HG03521 (cell line): ENCODE measurements around the gene PTPN12.
A peak's percentile ranks its signal among the peaks of the same experiment; 100 is the strongest.
"Not testable (repeated sequence)": the region's sequence is repeated elsewhere in the genome, so short reads cannot be mapped to it uniquely, and the experiment has no call there.

Experiments
- ATAC-seq: cut with Tn5 transposase; IDR thresholded peaks from one replicate; pipeline ENCODE4 v1.9.1; 2021; ENCODE audit warnings: mild to moderate bottlenecking, moderate library complexity; ENCODE audit not compliant: unreplicated experiment

Gene PTPN12

DNA sequence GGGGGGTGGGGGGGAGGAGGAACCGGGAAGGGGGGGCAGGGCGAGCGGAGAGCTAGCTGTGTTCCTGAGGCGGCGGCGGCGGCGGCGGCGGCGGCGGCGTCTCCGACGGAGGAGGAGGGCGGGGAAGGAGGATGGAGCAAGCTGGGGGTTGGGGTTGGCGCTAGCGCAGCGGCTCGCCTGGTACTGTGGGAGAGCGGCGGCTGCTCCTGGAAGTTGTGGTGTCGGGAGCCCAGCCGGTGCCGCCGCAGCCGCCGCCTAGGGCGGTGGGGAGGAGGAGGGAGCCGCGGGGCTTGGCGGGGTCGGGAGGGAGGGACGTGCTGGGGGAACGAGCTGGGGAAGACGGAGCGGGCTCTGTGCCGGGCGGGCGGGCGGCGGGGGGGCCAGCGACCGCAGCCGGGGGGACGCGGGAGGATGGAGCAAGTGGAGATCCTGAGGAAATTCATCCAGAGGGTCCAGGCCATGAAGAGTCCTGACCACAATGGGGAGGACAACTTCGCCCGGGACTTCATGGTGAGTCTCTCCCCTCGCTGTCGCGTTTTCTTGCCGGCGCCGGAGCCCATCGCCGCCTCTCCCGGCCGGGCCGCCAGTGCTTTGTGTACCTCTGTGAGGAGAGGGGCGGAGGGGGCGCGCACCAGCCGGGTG is at the start of gene PTPN12:
Gene PTPN12, plus strand, starts transcription at position 160 of the 642 bp plus-strand sequence. Its CDS starts 252 bp downstream, at position 412.
- peak; percentile 36 for ATAC-seq

DNA sequence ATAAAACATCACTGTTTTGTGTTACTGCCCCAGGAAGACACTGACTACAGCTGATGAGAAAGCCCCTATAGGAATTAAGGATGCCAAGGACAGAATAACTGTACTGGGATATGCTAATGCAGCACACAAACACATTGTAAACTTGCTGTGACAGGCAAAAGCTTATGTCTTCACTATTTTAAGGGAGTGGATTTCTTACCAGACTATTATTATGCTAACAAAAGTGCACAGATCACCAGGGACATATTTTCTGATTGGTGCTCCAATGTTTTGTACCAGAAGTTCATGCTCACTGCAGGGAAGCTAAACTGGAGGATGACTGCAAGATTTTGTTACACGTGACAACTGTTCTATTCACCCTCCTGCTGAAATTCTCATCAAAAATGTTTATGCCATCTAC is 48.1 kb upstream of the PTPN12 start:
- ATAC-seq, result no peak

- no peak for ATAC-seq
Observed at GRCh38 chr7:77497079-77497478, 40.0 kb upstream of the PTPN12 start.

DNA sequence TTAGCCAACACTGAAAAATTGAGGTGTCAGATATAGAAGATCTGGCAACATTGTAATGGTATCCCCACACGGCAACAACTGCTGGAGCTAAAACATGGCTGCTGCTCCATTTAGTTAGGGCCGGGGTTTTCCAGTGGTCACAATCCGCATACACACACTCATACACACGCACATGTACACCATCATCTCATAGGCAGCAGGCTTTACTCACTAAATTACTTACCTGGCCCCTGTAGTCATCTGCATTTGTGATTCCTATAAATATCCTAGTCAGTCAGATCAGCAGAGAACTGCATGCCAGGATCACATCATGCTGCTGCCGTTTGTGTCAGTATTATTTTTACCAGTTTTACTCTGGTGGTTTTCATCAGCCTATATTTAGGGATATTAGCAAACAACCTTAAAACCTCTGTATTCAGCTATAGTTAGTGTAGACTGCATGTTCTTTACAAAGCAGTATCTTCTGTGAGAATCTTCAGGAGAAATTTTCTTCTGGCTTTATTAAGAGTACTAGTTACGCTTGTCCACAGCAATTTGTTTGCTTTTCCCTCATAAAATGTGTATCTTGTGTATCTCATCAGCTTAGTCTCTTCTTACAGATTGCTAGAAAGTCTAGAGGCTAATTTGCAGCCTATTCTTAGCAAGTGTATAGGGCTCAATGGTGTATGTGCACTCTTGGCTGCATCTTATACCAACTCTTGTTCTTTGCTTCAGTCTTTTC is 38.3 kb upstream of the PTPN12 start:
- ATAC-seq, result no peak

DNA sequence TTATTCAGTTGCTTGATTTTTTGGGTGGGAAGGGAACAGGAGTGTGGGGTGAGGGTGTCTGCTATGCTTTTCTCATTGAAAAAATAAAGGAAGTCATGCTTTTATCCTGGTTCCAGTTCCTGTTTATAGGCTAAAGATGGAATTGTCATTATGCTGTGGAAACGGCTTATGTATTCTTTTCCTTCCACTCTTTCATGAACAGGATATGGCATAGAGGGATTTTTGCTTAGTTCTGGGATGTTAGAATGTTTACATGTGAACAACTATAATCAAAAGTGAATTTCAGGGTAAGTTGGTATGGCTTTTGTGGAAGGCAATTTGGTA is 35.9 kb upstream of the PTPN12 start:
- ATAC-seq, result no peak

DNA sequence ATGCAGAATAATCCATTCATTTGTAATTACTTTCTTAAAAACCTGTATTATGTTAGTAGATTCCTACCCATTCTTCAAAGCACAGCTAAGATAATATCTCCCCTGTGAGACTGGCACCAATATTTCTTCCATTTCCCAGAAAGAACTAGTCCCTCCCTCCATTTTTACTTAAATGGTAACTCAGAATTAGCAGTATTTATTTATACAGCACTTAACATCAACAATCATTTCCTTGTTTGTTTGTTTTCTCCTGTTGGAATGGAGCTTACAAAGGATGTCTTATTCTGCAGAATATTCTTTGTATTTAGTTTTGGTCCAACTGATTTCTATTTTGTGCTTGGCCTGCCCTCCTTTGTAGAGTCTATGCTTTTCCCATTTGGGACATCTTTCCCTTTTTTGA is 32.1 kb upstream of the PTPN12 start:
- no peak for ATAC-seq

GRCh38 chr7:77506899-77507298 is 30.2 kb upstream of the PTPN12 start:
- no peak for ATAC-seq

- not testable (repeated sequence) for ATAC-seq
Observed at GRCh38 chr7:77513002-77513670, 24.0 kb upstream of the PTPN12 start.

- no peak for ATAC-seq
Observed at GRCh38 chr7:77516085-77516484, 21.0 kb upstream of the PTPN12 start.

DNA sequence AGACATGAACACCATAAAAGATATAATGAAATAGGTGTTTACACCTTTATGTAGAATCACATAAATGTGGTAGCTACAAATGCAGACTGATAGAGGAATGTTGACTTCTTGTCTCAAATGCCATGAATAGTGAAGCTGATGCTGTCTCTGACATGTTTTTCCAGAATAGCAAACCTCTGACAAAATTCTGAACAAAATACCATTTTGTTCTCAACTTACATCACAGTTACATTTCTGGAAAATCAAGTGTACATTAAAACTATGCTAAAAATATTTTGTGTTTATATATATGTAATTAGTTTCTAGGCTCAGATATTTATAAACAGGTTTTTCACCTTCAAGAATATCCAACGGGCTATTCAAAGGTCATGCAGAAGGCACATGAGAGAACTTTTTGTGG is 16.8 kb upstream of the PTPN12 start:
- no peak for ATAC-seq

- not testable (repeated sequence) for ATAC-seq
Observed at GRCh38 chr7:77521537-77521936, 15.6 kb upstream of the PTPN12 start.

GRCh38 chr7:77524731-77525130 is 12.4 kb upstream of the PTPN12 start:
- ATAC-seq, result no peak

DNA sequence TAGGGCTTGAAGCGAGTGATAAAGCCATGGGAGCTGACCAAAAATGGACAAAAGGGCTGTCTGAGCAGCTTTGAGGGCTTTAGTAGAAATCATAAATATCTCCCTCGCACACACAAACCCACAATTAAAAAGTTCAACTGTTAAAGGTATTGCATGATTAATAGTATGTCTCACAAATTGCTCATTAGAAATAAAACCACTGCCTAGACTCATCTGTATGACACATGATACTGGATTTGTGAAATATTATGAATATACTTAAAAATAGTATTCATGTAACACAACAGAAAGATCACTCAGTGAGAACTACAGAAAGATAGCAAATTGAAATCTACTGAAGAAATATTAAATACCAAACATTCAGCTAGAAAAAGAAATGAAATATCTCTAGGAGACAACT is 11.9 kb upstream of the PTPN12 start:
- ATAC-seq, result no peak

DNA sequence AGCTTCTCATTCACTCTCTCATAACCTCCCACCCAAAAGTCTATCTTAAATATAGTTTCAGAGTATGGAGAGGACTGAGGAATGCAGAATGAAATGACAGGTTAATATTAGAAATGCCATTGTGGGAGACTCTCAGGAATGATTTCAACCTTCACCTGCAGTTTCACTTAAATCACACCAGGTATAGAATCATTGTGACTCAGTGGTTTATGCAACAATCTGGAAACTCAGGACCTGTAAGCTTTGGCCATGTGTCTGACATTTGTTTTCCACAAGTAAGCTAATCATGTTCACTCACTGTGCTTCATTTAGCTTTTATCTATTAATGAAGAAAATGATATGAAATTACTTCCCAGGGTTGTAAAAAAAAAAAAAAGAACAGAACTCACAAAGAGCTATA is 8.7 kb upstream of the PTPN12 start:
- no peak for ATAC-seq

- no peak for ATAC-seq
Observed at GRCh38 chr7:77529279-77529678, 7.8 kb upstream of the PTPN12 start.

DNA sequence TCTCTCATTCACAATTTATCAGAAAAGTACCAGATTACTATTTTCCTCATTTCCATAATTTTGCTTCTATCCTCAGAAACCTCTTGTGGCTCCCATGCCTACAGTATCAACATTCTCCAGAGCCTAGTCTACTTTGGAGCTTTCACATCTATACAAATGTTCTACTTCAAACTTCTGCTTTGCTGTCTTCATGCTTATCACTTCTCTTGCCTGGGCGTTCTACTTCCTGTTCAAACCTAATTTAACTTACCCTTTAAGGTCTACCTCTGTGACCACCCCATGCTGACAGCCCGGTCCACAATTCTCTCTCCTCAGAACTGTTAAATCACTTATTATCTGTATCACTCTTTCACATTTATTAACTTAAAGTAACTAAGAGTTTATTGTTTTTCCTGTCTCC is 6.1 kb upstream of the PTPN12 start:
- no peak for ATAC-seq

GRCh38 chr7:77532247-77532646 is 4.8 kb upstream of the PTPN12 start:
- ATAC-seq, result no peak

- ATAC-seq, result not testable (repeated sequence)
Observed at GRCh38 chr7:77532732-77533131, 4.4 kb upstream of the PTPN12 start.

- ATAC-seq, result not testable (repeated sequence)
Observed at GRCh38 chr7:77534046-77534445, 3.0 kb upstream of the PTPN12 start.

GRCh38 chr7:77536017-77536412 is 1.1 kb upstream of the PTPN12 start:
- ATAC-seq, result no peak

DNA sequence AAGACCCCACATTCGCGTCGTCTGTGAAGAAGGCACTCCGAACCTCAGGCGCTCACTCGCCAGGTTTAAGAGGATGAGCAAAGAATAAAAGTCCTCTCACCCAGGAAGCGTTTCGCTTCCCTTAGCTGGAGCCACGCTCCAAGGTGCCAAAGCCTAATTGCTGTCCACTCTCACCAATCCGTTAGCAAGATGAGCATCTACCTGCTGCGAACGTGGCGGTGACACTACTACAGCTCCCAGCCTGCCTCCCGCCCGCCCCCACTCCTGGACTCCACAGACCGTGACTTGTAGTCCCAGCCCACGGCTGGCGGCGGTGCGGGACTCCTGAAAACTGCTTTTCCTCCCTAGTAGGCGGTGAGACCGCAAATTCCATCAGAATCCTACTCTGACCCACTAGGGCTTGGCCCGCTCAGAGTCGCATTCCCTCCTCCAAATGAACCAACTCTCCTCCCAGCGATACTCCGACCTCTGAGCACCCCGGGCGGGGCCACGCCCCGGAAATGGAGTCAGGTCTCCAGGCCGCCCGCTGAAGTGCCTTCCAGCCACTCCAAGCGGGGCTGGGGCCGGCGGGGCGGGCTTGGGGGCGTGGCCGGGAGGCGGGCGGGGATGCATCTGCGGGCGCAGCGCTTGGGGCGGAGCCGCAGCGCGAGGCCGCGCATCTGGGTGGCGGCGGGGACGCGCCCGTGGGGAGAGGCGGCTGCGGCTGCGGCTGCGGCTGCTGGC is 521 bp upstream of the PTPN12 start:
- ATAC-seq, result peak; percentile 91
